Measurements from ENCODE around the gene GALNT1. TPM values are rescaled to one million over a fixed set of nuclear protein-coding genes. Genes with fewer than 3 reads are reported as not detected.

The GALNT1 gene
- total RNA-seq, 1 donor from 2014 or later, result 127 TPM

GRCh38 chr18:35582899-35583558 lies 1.5 kb downstream of the GALNT1 start:
- DNase-seq (ENCODE audit: low read depth in 2 of 2), result peak in 1 of 2 donors; percentile 61

- DNase-seq (ENCODE audit: low read depth in 2 of 2), result no peak
Measured at GRCh38 chr18:35584735-35585134, 3.2 kb downstream of the GALNT1 start.

GRCh38 chr18:35585608-35586007 lies 4.1 kb downstream of the GALNT1 start:
- DNase-seq (ENCODE audit: low read depth in 2 of 2), result no peak

- no peak for DNase-seq (ENCODE audit: low read depth in 2 of 2)
Measured at GRCh38 chr18:35588122-35588521, 6.6 kb downstream of the GALNT1 start.

- DNase-seq (ENCODE audit: low read depth in 2 of 2), result peak in 1 of 2 donors; percentile 17
Measured at GRCh38 chr18:35588995-35589394, 7.5 kb downstream of the GALNT1 start.

GRCh38 chr18:35589546-35589945 lies 8.0 kb downstream of the GALNT1 start:
- no peak for DNase-seq (ENCODE audit: low read depth in 2 of 2)

GRCh38 chr18:35590935-35591334 lies 9.4 kb downstream of the GALNT1 start:
- no peak for DNase-seq (ENCODE audit: low read depth in 2 of 2)

- DNase-seq (ENCODE audit: low read depth in 2 of 2), result no peak
Measured at GRCh38 chr18:35592298-35592697, 10.8 kb downstream of the GALNT1 start.

GRCh38 chr18:35593859-35594258 lies 12.3 kb downstream of the GALNT1 start:
- no peak for DNase-seq (ENCODE audit: low read depth in 2 of 2)

GRCh38 chr18:35597758-35598157 lies 16.2 kb downstream of the GALNT1 start:
- DNase-seq (ENCODE audit: low read depth in 2 of 2), result no peak

- no peak for DNase-seq (ENCODE audit: low read depth in 2 of 2)
Measured at GRCh38 chr18:35602193-35602820, 20.8 kb downstream of the GALNT1 start.

GRCh38 chr18:35603008-35603407 lies 21.5 kb downstream of the GALNT1 start:
- no peak for DNase-seq (ENCODE audit: low read depth in 2 of 2)

GRCh38 chr18:35603528-35603927 lies 22.0 kb downstream of the GALNT1 start:
- no peak for DNase-seq (ENCODE audit: low read depth in 2 of 2)

- DNase-seq (ENCODE audit: low read depth in 2 of 2), result no peak
Measured at GRCh38 chr18:35604369-35604768, 22.8 kb downstream of the GALNT1 start.

GRCh38 chr18:35605686-35606417 lies 24.3 kb downstream of the GALNT1 start:
- DNase-seq (ENCODE audit: low read depth in 2 of 2), result peak; percentile 36 to 86

- no peak for DNase-seq (ENCODE audit: low read depth in 2 of 2)
Measured at GRCh38 chr18:35609236-35609635, 27.7 kb downstream of the GALNT1 start.

- DNase-seq (ENCODE audit: low read depth in 2 of 2), result no peak
Measured at GRCh38 chr18:35610089-35610488, 28.5 kb downstream of the GALNT1 start.

GRCh38 chr18:35610724-35611123 lies 29.2 kb downstream of the GALNT1 start:
- no peak for DNase-seq (ENCODE audit: low read depth in 2 of 2)

GRCh38 chr18:35611518-35611917 lies 30.0 kb downstream of the GALNT1 start:
- DNase-seq (ENCODE audit: low read depth in 2 of 2), result peak in 1 of 2 donors; percentile 28

- no peak for DNase-seq (ENCODE audit: low read depth in 2 of 2)
Measured at GRCh38 chr18:35616074-35616473, 34.5 kb downstream of the GALNT1 start.

- DNase-seq (ENCODE audit: low read depth in 2 of 2), result peak; percentile 90 to 97
Measured at GRCh38 chr18:35616664-35617423, 35.3 kb downstream of the GALNT1 start.

- DNase-seq (ENCODE audit: low read depth in 2 of 2), result no peak
Measured at GRCh38 chr18:35617865-35618264, 36.3 kb downstream of the GALNT1 start.

All from dermis microvascular lymphatic vessel endothelial cell (primary cell).